Measurements from ENCODE around the gene INS. TPM values are rescaled to one million over a fixed set of nuclear protein-coding genes. Genes with fewer than 3 reads are reported as not detected.

The INS gene
- total RNA-seq, 2 donors from 2014 or later, result not detected

GRCh38 chr11:2207212-2207611, 46.2 kb upstream of the INS start:
- H3K27me3 ChIP-seq (ENCODE audit: control insufficient read depth, insufficient read depth, low read length, poor library complexity, severe bottlenecking), result no peaks in the 10 kb centered on the region
- TF ChIP-seq, protein P1, sequence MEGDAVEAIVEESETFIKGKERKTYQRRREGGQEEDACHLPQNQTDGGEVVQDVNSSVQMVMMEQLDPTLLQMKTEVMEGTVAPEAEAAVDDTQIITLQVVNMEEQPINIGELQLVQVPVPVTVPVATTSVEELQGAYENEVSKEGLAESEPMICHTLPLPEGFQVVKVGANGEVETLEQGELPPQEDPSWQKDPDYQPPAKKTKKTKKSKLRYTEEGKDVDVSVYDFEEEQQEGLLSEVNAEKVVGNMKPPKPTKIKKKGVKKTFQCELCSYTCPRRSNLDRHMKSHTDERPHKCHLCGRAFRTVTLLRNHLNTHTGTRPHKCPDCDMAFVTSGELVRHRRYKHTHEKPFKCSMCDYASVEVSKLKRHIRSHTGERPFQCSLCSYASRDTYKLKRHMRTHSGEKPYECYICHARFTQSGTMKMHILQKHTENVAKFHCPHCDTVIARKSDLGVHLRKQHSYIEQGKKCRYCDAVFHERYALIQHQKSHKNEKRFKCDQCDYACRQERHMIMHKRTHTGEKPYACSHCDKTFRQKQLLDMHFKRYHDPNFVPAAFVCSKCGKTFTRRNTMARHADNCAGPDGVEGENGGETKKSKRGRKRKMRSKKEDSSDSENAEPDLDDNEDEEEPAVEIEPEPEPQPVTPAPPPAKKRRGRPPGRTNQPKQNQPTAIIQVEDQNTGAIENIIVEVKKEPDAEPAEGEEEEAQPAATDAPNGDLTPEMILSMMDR (conservative IDR thresholded peaks at IDR 0.05), result no peak
- H3K4me1 ChIP-seq (ENCODE audit: control insufficient read depth, insufficient read depth, low read length), result no peaks in the 10 kb centered on the region
- H3K9me3 Mint-ChIP-seq, result no peaks in the 10 kb centered on the region
- no peak overlapping the region for H3K4me3 ChIP-seq (ENCODE audit: low read length)
- H3K27ac Mint-ChIP-seq, result no peak overlapping the region
- no peak overlapping the region for H3K4me3 Mint-ChIP-seq
- H3K9me3 ChIP-seq (ENCODE audit: control insufficient read depth, low read length), result no peaks in the 10 kb centered on the region
- H3K9ac ChIP-seq (ENCODE audit: extremely low read depth, low read length, poor library complexity, severe bottlenecking), result no peak overlapping the region
- no peak overlapping the region for H3K27ac ChIP-seq (ENCODE audit: low read depth, low read length)
- WGBS, 2 experiments (ENCODE audit: insufficient coverage in 1 of 2, insufficient read length in 1 of 2), result 92 to 97% methylated on average over 9 to 11 of the region's 11 CpGs
- no peaks in the 10 kb centered on the region for H3K36me3 Mint-ChIP-seq (ENCODE audit: low read depth)
- DNase-seq, result peak; percentile 39
- H3K4me1 Mint-ChIP-seq, result no peaks in the 10 kb centered on the region
- H3K27me3 Mint-ChIP-seq (ENCODE audit: insufficient read depth), result peaks cover 16% of the 10 kb centered on the region
- H3K36me3 ChIP-seq (ENCODE audit: control insufficient read depth, insufficient read depth, low read length), result no peaks in the 10 kb centered on the region

DNA sequence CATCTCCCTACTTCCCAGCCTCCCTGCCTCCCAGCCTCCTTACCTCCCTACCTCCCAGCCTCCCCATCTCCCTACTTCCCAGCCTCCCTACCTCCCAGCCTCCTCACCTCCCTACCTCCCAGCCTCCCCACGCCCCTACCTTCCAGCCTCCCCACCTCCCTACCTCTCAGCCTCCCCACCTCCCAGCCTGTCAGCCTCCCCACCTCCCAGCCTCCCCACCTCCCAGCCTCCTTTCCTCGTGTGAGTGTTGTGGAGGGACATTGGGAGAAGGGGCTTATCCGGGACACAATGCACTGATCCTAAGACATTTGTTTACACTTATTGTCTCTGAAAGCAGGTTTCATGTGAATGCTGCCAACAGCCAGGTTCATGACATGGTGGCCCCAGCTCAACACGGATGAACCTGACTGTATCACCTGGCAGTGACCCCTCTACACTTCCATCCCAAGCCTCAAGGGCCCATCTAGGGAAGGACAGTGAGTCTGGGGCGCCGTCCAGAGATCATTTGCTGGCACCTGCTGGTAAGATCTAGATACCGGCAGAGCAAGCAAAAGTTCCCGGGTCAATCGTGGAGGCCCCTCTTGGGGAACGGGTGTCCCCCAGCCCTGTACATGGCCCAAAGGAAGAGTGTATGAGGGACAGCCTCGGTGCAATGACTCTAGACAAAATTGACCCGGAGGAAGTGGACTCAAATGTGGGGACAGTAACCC, 45.1 kb upstream of the INS start:
- H3K27ac Mint-ChIP-seq, result no peak overlapping the region
- WGBS, 2 experiments (ENCODE audit: insufficient coverage in 1 of 2, insufficient read length in 1 of 2), result 92% methylated on average over 5 to 12 of the region's 12 CpGs
- no peaks in the 10 kb centered on the region for H3K36me3 Mint-ChIP-seq (ENCODE audit: low read depth)
- no peak overlapping the region for H3K9ac ChIP-seq (ENCODE audit: extremely low read depth, low read length, poor library complexity, severe bottlenecking)
- no peaks in the 10 kb centered on the region for H3K9me3 ChIP-seq (ENCODE audit: control insufficient read depth, low read length)
- no peaks in the 10 kb centered on the region for H3K4me1 ChIP-seq (ENCODE audit: control insufficient read depth, insufficient read depth, low read length)
- H3K36me3 ChIP-seq (ENCODE audit: control insufficient read depth, insufficient read depth, low read length), result no peaks in the 10 kb centered on the region
- H3K27ac ChIP-seq (ENCODE audit: low read depth, low read length), result no peak overlapping the region
- peak; percentile 10 for DNase-seq
- H3K4me3 Mint-ChIP-seq, result no peak overlapping the region
- H3K9me3 Mint-ChIP-seq, result no peaks in the 10 kb centered on the region
- no peaks in the 10 kb centered on the region for H3K4me1 Mint-ChIP-seq
- H3K27me3 Mint-ChIP-seq (ENCODE audit: insufficient read depth), result peaks cover 18% of the 10 kb centered on the region
- TF ChIP-seq, protein P1 (conservative IDR thresholded peaks at IDR 0.05), result no peak
- H3K27me3 ChIP-seq (ENCODE audit: control insufficient read depth, insufficient read depth, low read length, poor library complexity, severe bottlenecking), result no peaks in the 10 kb centered on the region
- no peak overlapping the region for H3K4me3 ChIP-seq (ENCODE audit: low read length)

DNA sequence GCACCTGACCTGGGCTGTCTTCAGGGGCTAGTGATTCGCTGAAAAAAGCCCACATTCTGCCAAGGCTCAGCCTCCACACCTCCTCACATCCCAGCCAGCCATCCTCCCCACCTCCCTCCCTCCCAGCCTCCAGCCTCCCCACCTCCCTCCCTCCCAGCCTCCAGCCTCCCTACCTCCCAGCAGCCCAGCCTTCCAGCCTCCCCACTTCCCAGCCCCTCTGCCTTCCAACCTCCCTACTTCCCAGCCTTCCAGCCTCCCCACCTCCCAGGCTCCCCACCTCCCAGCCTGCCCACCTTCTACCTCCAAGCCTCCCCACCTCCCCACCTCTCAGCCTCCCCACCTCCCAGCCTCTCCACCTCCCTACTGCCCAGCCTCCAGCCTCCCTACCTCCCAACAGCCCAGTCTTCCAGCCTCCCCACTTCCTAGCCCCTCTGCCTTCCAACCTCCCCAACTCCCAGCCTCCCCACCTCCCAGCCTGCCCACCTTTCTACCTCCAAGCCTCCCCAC, 44.3 kb upstream of the INS start:
- DNase-seq, result peak; percentile 2
- Histone ChIP-seq H3K9me3 (ENCODE audit: control insufficient read depth, low read length) (no peaks in the 10 kb centered on the region), H3K27me3 (ENCODE audit: control insufficient read depth, insufficient read depth, low read length, poor library complexity, severe bottlenecking) (no peaks in the 10 kb centered on the region), H3K36me3 (ENCODE audit: control insufficient read depth, insufficient read depth, low read length) (no peaks in the 10 kb centered on the region), H3K4me1 (ENCODE audit: control insufficient read depth, insufficient read depth, low read length) (no peaks in the 10 kb centered on the region), H3K4me3 (ENCODE audit: low read length) (no peak overlapping the region), H3K9ac (ENCODE audit: extremely low read depth, low read length, poor library complexity, severe bottlenecking) (no peak overlapping the region), H3K27ac (ENCODE audit: low read depth, low read length) (no peak overlapping the region)
- TF ChIP-seq, protein P1 (conservative IDR thresholded peaks at IDR 0.05), result no peak
- Mint-ChIP-seq H3K9me3 (no peaks in the 10 kb centered on the region), H3K27me3 (ENCODE audit: insufficient read depth) (peaks cover 20% of the 10 kb centered on the region), H3K4me3 (no peak overlapping the region), H3K27ac (no peak overlapping the region), H3K36me3 (ENCODE audit: low read depth) (no peaks in the 10 kb centered on the region), H3K4me1 (no peaks in the 10 kb centered on the region)
- WGBS, 2 experiments (ENCODE audit: insufficient coverage in 1 of 2, insufficient read length in 1 of 2), result 88% methylated on average over 1 of the region's 1 CpG; no CpG with 5 or more reads in 1 of the 2 experiments

All from endodermal cell (in vitro differentiated cells).